Activated T-cell treated with anti-CD3 and anti-CD28 coated beads, Interleukin-2, amount 50 U/mL, for 72 hours (primary cell): Measurements from ENCODE around the gene ACP4. TPM values are rescaled to one million over a fixed set of nuclear protein-coding genes. Genes with fewer than 3 reads are reported as not detected.

Source experiments
- ATAC-seq, 2 donors: fragments of 150-1000 bp; cut with Tn5 transposase; replicated peaks in 1 of 2; 2 replicates each; pipeline ENCODE4 v1.10.0; 2021; ENCODE audit warnings: moderate library complexity in 2 of 2, mild to moderate bottlenecking in 1 of 2
- DNase-seq, 2 donors: peaks; one replicate each; pipeline ENCODE4 v3.0.0; 2021 to 2022; ENCODE audit warnings: mixed read lengths in 1 of 2
- H3K27ac Mint-ChIP-seq: one replicate; pipeline ENCODE4 v1.8.0; 2022; ENCODE audit warnings: mild to moderate bottlenecking, moderate library complexity, mixed read lengths
- H3K27me3 Mint-ChIP-seq: one replicate; pipeline ENCODE4 v1.8.0; 2022; ENCODE audit warnings: low read depth, mixed read lengths
- H3K36me3 Mint-ChIP-seq, 2 donors: one replicate each; pipeline ENCODE4 v1.8.0; 2022; ENCODE audit warnings: mixed read lengths in 2 of 2, mild to moderate bottlenecking in 1 of 2; ENCODE audit not compliant: insufficient read depth in 2 of 2
- H3K4me1 Mint-ChIP-seq: one replicate; pipeline ENCODE4 v1.8.0; 2022; ENCODE audit warnings: low read depth, mixed read lengths
- H3K4me3 Mint-ChIP-seq, 2 donors: one replicate each; pipeline ENCODE4 v1.8.0; 2022; ENCODE audit warnings: mild to moderate bottlenecking in 2 of 2, mixed read lengths in 2 of 2, moderate library complexity in 2 of 2
- H3K9me3 Mint-ChIP-seq, 2 donors: one replicate each; pipeline ENCODE4 v1.8.0; 2022; ENCODE audit warnings: mixed read lengths in 2 of 2
- total RNA-seq, 2 donors: library from RNA; stranded (reverse); gene quantifications; one replicate each; pipeline ENCODE4 v1.2.3, GENCODE V29; 2022

The ACP4 gene
- total RNA-seq, 2 donors from 2014 or later = not detected

- Mint-ChIP-seq H3K4me3 (no peak within 1 kb of the TSS), H3K9me3 (no peaks in the 10 kb centered on the region), H3K27ac (no peak within 1 kb of the TSS), H3K36me3 (no peaks in the 10 kb centered on the region), H3K4me1 (peaks cover 21% of the 10 kb centered on the region), H3K27me3 (peaks cover 72% of the 10 kb centered on the region)
- no peak for ATAC-seq
- DNase-seq = no peak
Observed at GRCh38 chr19:50823389-50824042, 33.3 kb downstream of the ACP4 start, which contains the start of gene KLK1. Gene KLK1, minus strand, starts transcription at chr19:50823787. Its CDS starts 39 bp downstream, at chr19:50823748.

GRCh38 chr19:50826492-50827240 is 36.5 kb downstream of the ACP4 start:
- Mint-ChIP-seq H3K4me3 (no peak overlapping the region), H3K36me3 (no peaks in the 10 kb centered on the region), H3K4me1 (no peaks in the 10 kb centered on the region), H3K27me3 (peaks cover 49% of the 10 kb centered on the region), H3K27ac (no peak overlapping the region), H3K9me3 (no peaks in the 10 kb centered on the region)
- no peak for ATAC-seq
- no peak for DNase-seq

- Mint-ChIP-seq H3K36me3 (no peaks in the 10 kb centered on the region), H3K4me1 (no peaks in the 10 kb centered on the region), H3K9me3 (no peaks in the 10 kb centered on the region), H3K4me3 (no peak overlapping the region), H3K27ac (no peak overlapping the region), H3K27me3 (peaks cover 49% of the 10 kb centered on the region)
- ATAC-seq (no peak), DNase-seq (no peak)
Observed at GRCh38 chr19:50827476-50827875, 37.3 kb downstream of the ACP4 start.

- DNase-seq (no peak), ATAC-seq (no peak)
- H3K4me3 Mint-ChIP-seq = no peak overlapping the region
- no peak overlapping the region for H3K27ac Mint-ChIP-seq
- no peaks in the 10 kb centered on the region for H3K36me3 Mint-ChIP-seq
- H3K4me1 Mint-ChIP-seq = no peaks in the 10 kb centered on the region
- H3K9me3 Mint-ChIP-seq = no peaks in the 10 kb centered on the region
- H3K27me3 Mint-ChIP-seq = peaks cover 57% of the 10 kb centered on the region
Observed at GRCh38 chr19:50829801-50830200, 39.6 kb downstream of the ACP4 start.

GRCh38 chr19:50830266-50831025 is 40.2 kb downstream of the ACP4 start:
- Mint-ChIP-seq H3K4me1 (peaks cover 5% of the 10 kb centered on the region), H3K9me3 (no peaks in the 10 kb centered on the region), H3K36me3 (no peaks in the 10 kb centered on the region), H3K27ac (no peak overlapping the region), H3K4me3 (no peak overlapping the region), H3K27me3 (peaks cover 63% of the 10 kb centered on the region)
- DNase-seq = no peak
- ATAC-seq = no peak

GRCh38 chr19:50831026-50831396 is 40.8 kb downstream of the ACP4 start:
- no peak overlapping the region for H3K4me3 Mint-ChIP-seq
- H3K36me3 Mint-ChIP-seq = no peaks in the 10 kb centered on the region
- DNase-seq (no peak), ATAC-seq (no peak)
- H3K27ac Mint-ChIP-seq = no peak overlapping the region
- no peaks in the 10 kb centered on the region for H3K9me3 Mint-ChIP-seq
- peaks cover 64% of the 10 kb centered on the region for H3K27me3 Mint-ChIP-seq
- peaks cover 8% of the 10 kb centered on the region for H3K4me1 Mint-ChIP-seq

- Mint-ChIP-seq H3K27ac (no peak overlapping the region), H3K4me1 (peaks cover 22% of the 10 kb centered on the region), H3K9me3 (no peaks in the 10 kb centered on the region), H3K27me3 (peaks cover 65% of the 10 kb centered on the region), H3K4me3 (no peak overlapping the region), H3K36me3 (no peaks in the 10 kb centered on the region)
- no peak for ATAC-seq
- no peak for DNase-seq
Observed at GRCh38 chr19:50832666-50833065, 42.5 kb downstream of the ACP4 start.

- no peak within 1 kb of the TSS for H3K27ac Mint-ChIP-seq
- peaks cover 63% of the 10 kb centered on the region for H3K27me3 Mint-ChIP-seq
- no peaks in the 10 kb centered on the region for H3K9me3 Mint-ChIP-seq
- no peaks in the 10 kb centered on the region for H3K36me3 Mint-ChIP-seq
- peaks cover 22% of the 10 kb centered on the region for H3K4me1 Mint-ChIP-seq
- DNase-seq = no peak
- ATAC-seq = no peak
- no peak within 1 kb of the TSS for H3K4me3 Mint-ChIP-seq
Observed at GRCh38 chr19:50833117-50833801, 43.0 kb downstream of the ACP4 start, which contains the start of gene KLK15. Gene KLK15, minus strand, starts transcription at chr19:50833574. Its CDS starts 2,082 bp downstream, at chr19:50831492.

GRCh38 chr19:50833802-50834167 is 43.6 kb downstream of the ACP4 start:
- Mint-ChIP-seq H3K27ac (no peak overlapping the region), H3K9me3 (no peaks in the 10 kb centered on the region), H3K4me3 (no peak overlapping the region), H3K27me3 (peaks cover 68% of the 10 kb centered on the region), H3K4me1 (peaks cover 22% of the 10 kb centered on the region), H3K36me3 (no peaks in the 10 kb centered on the region)
- ATAC-seq (no peak), DNase-seq (no peak)

GRCh38 chr19:50835103-50835784 is 45.0 kb downstream of the ACP4 start:
- no peak for DNase-seq
- H3K27ac Mint-ChIP-seq = no peak overlapping the region
- no peaks in the 10 kb centered on the region for H3K9me3 Mint-ChIP-seq
- H3K36me3 Mint-ChIP-seq = no peaks in the 10 kb centered on the region
- H3K4me1 Mint-ChIP-seq = peaks cover 22% of the 10 kb centered on the region
- peaks cover 71% of the 10 kb centered on the region for H3K27me3 Mint-ChIP-seq
- peak overlapping the region; percentile 87 to 93 for H3K4me3 Mint-ChIP-seq
- ATAC-seq = peak in 1 of 2 donors; percentile 12

- no peaks in the 10 kb centered on the region for H3K36me3 Mint-ChIP-seq
- peak overlapping the region; percentile 87 to 93 for H3K4me3 Mint-ChIP-seq
- no peaks in the 10 kb centered on the region for H3K9me3 Mint-ChIP-seq
- peaks cover 69% of the 10 kb centered on the region for H3K27me3 Mint-ChIP-seq
- ATAC-seq (peak; percentile 95 to 97), DNase-seq (peak; percentile 83 to 88)
- no peak overlapping the region for H3K27ac Mint-ChIP-seq
- H3K4me1 Mint-ChIP-seq = peaks cover 22% of the 10 kb centered on the region
Observed at GRCh38 chr19:50835785-50836542, 45.7 kb downstream of the ACP4 start.
